Femur (tissue), 1 donor: ENCODE data around the gene PLPP3.

ENCODE experiments used
- DNase-seq: peaks from one replicate; pipeline ENCODE4 v3.0.0-alpha.2; 2017

PLPP3 gene

GRCh38 chr1:56575865-56576264 lies 3.5 kb downstream of the PLPP3 start:
- no peak for DNase-seq

- DNase-seq: no peak
These were observed 4.6 kb downstream of the PLPP3 start for GRCh38 chr1:56574794-56575193.

- DNase-seq: no peak
These were observed 6.1 kb downstream of the PLPP3 start for GRCh38 chr1:56573311-56573710.

- no peak for DNase-seq
These were observed 6.9 kb downstream of the PLPP3 start for GRCh38 chr1:56572334-56573050.

GRCh38 chr1:56571448-56571847 lies 7.9 kb downstream of the PLPP3 start:
- DNase-seq: no peak

GRCh38 chr1:56570924-56571372 lies 8.4 kb downstream of the PLPP3 start:
- no peak for DNase-seq

- DNase-seq: no peak
These were observed 9.7 kb downstream of the PLPP3 start for GRCh38 chr1:56569661-56570060.

- no peak for DNase-seq
These were observed 12.4 kb downstream of the PLPP3 start for GRCh38 chr1:56566994-56567393.

GRCh38 chr1:56566061-56566744 lies 13.2 kb downstream of the PLPP3 start:
- no peak for DNase-seq

GRCh38 chr1:56564615-56565014 lies 14.7 kb downstream of the PLPP3 start:
- no peak for DNase-seq

GRCh38 chr1:56563568-56563967 lies 15.8 kb downstream of the PLPP3 start:
- no peak for DNase-seq

GRCh38 chr1:56562891-56563452 lies 16.4 kb downstream of the PLPP3 start:
- DNase-seq: no peak

GRCh38 chr1:56561227-56562019 lies 17.9 kb downstream of the PLPP3 start:
- DNase-seq: no peak

GRCh38 chr1:56557746-56558145 lies 21.6 kb downstream of the PLPP3 start:
- no peak for DNase-seq

- no peak for DNase-seq
These were observed 23.9 kb downstream of the PLPP3 start for GRCh38 chr1:56555448-56555847.

- DNase-seq: no peak
These were observed 26.3 kb downstream of the PLPP3 start for GRCh38 chr1:56553046-56553445.

GRCh38 chr1:56552349-56552748 lies 27.0 kb downstream of the PLPP3 start:
- no peak for DNase-seq

- DNase-seq: no peak
These were observed 27.7 kb downstream of the PLPP3 start for GRCh38 chr1:56551691-56552090.

- no peak for DNase-seq
These were observed 28.5 kb downstream of the PLPP3 start for GRCh38 chr1:56550859-56551188.

- DNase-seq: no peak
These were observed 29.1 kb downstream of the PLPP3 start for GRCh38 chr1:56550138-56550858.

- DNase-seq: no peak
These were observed 30.8 kb downstream of the PLPP3 start for GRCh38 chr1:56548571-56548970.

- no peak for DNase-seq
These were observed 31.4 kb downstream of the PLPP3 start for GRCh38 chr1:56547977-56548376.

GRCh38 chr1:56547473-56547872 lies 31.9 kb downstream of the PLPP3 start:
- no peak for DNase-seq
